Amniotic stem cell (primary cell): ENCODE data around the gene NODAL.
"Not testable (repeated sequence)": the region's sequence is repeated elsewhere in the genome, so short reads cannot be mapped to it uniquely, and the experiment has no call there.

Source experiments
- DNase-seq: peaks from one replicate; lab custom pipeline; 2025; lab: John Stamatoyannopoulos, UW

Gene NODAL

DNA sequence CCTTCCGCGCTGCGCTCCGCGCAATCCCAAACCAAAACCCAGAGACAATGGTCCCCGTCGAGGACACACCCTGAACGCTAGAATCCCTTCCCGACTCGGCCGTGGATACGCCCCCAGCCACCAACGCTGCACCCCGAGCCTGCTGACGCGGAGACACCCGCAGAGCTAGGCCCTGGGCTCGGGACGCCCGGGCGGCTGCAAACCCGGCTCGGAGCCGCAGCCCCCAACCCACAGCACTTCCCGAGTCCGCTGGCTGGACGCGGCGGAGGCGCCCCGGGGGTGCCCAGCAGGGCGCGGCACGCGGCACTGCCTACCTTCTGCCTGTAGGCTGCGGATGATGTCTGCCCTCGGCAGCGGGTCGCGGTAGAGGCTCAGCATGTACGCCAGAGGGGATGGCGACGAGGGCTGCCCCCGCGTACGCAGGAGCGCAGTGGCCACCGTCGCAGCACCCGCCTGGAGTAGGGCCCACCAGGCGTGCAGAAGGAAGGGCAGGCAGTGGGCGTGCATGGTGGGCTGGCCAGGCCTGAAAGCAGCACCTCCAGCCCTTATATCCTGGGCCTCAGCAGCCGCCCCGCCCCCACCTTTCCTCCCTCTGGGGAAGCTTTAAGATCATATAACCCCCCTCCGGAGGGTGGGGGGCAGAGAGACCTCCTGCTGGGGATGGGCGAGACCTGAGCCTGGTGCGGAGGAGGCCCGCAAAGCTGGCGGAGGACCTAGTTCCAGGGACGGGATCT is at the start of gene NODAL:
TSS of gene NODAL (minus strand) at position 521 of the 734 bp plus-strand sequence. CDS start at position 507, 14 bp downstream.
- no peak for DNase-seq

DNA sequence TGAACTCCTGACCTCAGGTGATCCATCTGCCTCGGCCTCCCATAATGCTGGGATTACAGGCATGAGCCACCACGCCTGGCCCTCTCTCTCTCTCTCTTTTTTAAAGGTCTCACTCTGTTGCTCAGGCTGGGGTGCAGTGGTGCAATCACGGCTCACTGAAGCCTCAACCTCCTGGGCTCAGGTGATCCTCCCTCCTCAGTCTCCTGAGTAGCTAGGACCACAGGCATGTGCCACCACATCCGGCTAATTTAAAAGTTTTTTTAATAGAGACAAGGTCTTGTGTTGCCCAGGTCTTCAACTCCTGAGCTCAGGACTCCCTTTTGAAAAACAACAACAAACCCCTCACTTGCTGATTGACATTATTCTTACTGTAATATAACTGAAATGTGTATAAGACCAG is 48.7 kb upstream of the NODAL start:
- no peak for DNase-seq

GRCh38 chr10:70487824-70488223 is 46.3 kb upstream of the NODAL start:
- no peak for DNase-seq

DNA sequence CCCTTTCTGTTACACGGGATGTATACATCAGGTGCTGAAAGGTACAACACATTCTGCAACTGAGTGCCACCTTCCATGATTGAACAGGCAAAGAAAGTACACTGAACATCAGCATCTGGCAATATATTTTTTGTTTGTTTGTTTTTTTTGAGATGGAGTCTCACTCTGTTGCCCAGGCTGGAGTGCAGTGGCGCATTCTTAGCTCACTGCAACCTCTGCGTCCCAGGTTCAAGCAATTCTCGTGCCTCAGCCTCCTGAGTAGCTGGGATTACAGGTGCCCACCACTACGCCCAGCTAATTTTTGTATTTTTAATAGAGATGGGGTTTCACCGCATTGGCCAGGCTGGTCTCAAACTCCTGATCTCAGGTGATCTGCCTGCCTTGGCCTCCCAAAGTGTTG is 42.4 kb upstream of the NODAL start:
- not testable (repeated sequence) for DNase-seq

GRCh38 chr10:70482982-70483760 is 41.7 kb upstream of the NODAL start:
- no peak for DNase-seq

DNA sequence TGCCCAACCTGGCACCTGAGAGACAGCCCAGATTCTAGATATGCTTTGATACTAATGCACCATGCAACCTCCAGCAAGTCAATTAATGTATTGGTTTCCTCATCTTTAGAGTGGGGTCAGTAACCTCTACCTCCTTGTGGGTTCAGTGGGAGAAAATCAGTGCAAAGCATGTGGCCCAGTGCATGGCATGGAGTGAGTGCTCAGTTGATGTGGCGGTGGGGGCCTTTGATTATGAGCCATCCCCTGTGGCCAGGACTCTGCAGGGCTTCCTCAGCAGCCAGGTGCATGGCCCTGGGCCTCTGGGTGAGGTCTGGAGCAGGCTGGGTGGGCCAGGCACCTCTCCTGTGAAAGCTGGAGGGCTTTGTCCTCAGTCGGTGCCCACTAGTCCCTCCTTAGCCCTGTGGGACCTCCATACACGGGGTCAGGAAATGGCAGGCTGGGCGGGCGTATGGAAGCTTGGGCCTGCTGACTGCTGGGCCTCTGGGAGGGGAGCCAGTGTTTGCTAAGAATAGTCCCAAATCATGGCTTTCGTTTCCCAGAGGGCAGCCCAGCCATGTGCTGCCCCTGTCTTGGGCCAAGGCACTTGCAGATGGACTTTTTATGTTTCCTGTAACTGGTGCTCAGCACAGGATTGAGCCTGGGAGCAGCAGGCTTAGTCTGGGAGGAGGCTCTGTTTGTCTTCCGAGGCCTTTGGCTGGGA is 40.5 kb upstream of the NODAL start:
- no peak for DNase-seq

GRCh38 chr10:70481105-70481504 is 39.6 kb upstream of the NODAL start:
- DNase-seq, result no peak

- DNase-seq, result no peak
Observed at GRCh38 chr10:70480239-70480861, 38.9 kb upstream of the NODAL start.

DNA sequence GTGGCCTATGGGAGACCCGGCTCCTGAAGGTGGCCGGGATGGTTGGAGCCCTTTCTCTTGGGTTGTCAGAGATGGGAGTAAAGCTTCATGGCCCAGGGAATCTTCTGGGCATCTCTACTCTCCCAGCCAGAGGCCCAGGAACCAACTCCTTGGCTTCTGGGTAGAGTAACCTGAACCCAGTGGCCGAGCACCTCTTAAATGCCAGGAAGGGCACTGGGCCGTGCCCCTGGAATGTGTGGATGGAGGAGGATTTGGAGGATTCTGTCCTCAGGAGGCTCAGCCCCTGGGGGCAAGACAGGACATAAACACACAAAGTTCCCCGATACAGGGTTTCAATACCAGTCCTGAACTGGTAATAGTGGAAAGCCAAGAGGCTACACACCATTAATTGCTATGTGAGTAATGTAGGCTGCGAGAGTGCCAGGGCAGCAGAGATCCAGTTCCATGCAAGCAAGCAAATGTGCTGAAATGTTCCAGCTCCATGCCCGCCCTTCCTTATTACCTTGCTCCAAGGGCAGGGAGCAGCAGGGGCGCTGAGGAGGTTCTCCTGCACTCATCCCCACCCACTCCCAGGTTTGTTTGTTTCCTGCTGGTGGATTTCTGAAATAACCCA is 38.3 kb upstream of the NODAL start:
- no peak for DNase-seq

GRCh38 chr10:70479165-70479581 is 37.7 kb upstream of the NODAL start:
- DNase-seq, result no peak

GRCh38 chr10:70478191-70479164 is 37.0 kb upstream of the NODAL start, which contains the start of gene PALD1:
TSS of gene PALD1 (plus strand) at chr10:70478767. CDS start at chr10:70525952, 47,185 bp downstream.
- DNase-seq, result no peak

GRCh38 chr10:70477661-70478162 is 36.2 kb upstream of the NODAL start:
- no peak for DNase-seq

DNA sequence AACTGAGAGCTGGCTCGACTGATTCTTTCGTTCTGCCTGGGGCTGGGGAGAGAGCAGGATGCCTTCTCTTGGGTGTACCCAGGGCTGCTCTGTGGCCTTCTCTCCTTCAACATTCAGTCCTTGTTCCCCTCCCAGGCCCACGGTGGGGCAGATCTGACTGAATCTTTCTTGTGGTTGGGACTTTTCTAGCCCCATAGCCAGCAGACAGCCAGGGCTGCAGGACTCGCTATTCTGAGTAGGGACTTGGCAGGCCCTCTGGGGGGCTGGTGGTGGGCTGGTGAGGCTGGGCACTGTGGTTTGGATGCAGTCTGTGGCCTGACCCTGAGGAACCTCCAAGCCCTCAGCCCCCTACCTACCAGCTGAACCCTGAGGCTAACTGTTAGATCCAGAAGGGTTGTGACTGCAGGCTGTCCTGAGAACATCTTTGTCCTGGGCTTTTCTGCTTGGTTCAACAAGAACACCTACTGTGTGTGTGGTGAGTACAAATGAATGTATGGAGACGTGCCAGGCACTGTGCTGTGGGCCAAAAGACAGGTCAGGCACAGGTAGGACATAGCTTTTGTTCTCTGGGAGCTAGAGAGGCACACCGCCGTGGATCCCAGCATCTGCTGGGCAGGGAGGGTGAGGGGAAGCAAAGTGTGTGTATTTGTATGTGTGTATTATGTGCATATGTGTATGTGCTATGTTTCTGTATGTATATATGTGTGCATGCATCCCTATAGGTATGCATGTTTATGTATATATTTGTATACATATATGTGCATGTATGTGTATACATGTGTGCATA is 35.0 kb upstream of the NODAL start:
- DNase-seq, result no peak

GRCh38 chr10:70475661-70476060 is 34.2 kb upstream of the NODAL start:
- DNase-seq, result no peak

DNA sequence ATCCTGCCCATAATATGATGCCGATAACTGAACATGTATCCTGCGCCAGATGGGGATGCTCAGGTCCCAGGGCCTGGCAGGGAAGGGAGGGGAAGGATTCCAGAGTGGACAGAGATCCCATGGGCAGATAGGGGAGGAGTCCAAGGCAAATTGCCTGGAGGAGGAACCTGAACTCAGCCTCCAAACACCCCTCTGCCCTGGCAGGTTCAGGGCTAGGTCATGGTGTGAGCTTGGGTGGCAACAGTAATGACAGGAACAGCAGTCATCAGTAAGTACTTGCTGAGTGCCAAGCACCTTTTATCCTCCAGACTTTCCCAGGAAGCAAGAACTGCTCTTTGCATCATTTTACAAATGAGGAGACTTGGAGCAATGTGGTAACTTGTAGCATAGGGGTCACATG is 33.3 kb upstream of the NODAL start:
- DNase-seq, result no peak

- DNase-seq, result no peak
Observed at GRCh38 chr10:70472799-70473454, 31.4 kb upstream of the NODAL start.

GRCh38 chr10:70466951-70467350 is 25.5 kb upstream of the NODAL start:
- no peak for DNase-seq

DNA sequence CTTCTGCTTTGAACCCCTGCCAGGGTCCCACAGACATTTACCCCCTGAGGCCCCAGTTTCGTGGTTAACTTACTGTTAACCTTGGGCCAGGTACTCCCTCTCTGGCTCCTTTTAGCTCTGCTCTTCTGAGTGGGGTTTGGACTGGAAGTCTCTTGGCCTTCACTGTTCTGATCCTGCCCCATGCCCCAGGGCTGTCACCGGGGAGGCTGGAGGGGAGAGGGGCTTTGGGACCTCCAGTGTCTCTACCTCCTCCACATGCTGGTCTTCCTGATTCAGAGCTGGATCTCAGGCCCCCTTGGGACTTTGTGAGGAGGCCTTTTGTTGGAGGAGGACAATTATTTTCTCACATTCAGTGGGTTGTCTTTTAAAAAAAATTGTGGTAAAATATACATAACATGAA is 24.4 kb upstream of the NODAL start:
- DNase-seq, result no peak

DNA sequence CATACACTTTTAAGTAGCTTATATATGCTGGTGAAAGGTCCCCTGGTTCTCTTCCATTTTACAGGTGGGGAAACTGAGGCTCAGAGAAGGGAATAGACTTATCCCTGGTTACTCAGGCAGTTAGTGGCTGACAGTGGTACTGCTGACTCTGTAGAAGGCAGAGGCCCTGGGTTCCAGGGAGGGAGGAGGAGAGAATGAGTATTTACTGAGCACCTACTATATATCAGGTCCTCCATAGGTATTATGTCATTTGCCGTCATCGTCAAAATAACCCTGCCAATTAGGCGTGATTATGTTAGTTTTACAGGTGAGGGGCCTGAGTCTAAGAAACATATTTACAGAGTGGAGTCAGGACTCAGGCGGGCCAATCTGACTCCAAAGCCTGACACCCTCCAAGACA is 23.8 kb upstream of the NODAL start:
- DNase-seq, result no peak
